Measurements from ENCODE around the gene GRM7. TPM values are rescaled to one million over a fixed set of nuclear protein-coding genes. Genes with fewer than 3 reads are reported as not detected.

GRM7 gene
- total and polyA plus RNA-seq, 4 donors: 0.08 to 0.33 TPM; not detected in 2

GRCh38 chr3:7669641-7670040, 808.7 kb downstream of the GRM7 start:
- no peak for TF ChIP-seq SP1 (IDR thresholded peaks at IDR 0.05)
- TF ChIP-seq REST (IDR thresholded peaks at IDR 0.05): no peak
- TF ChIP-seq HNF4G (IDR thresholded peaks at IDR 0.05): no peak
- no peak for TF ChIP-seq FOXA1 (IDR thresholded peaks at IDR 0.05)
- TF ChIP-seq GABPA (IDR thresholded peaks at IDR 0.05 in 1 of 2, conservative IDR thresholded peaks at IDR 0.05 in 1 of 2): no peak
- TF ChIP-seq TAF1 (conservative IDR thresholded peaks at IDR 0.05): no peak
- no peak for TF ChIP-seq HNF4A (conservative IDR thresholded peaks at IDR 0.05)
- TF ChIP-seq NR2F2 (IDR thresholded peaks at IDR 0.05): no peak
- no peak for TF ChIP-seq ZBTB33 (IDR thresholded peaks at IDR 0.05)
- no peak for TF ChIP-seq JUND (IDR thresholded peaks at IDR 0.05)
- no peak for TF ChIP-seq FOXA2 (IDR thresholded peaks at IDR 0.05)
- no peak for TF ChIP-seq MAX (IDR thresholded peaks at IDR 0.05)
- TF ChIP-seq RAD21 (IDR thresholded peaks at IDR 0.05): no peak
- TF ChIP-seq RXRA (IDR thresholded peaks at IDR 0.05): no peak
- TF ChIP-seq CTCF (IDR thresholded peaks at IDR 0.05; ENCODE audit: low read depth, low read length, missing input control): no peak
- TF ChIP-seq YY1 (IDR thresholded peaks at IDR 0.05): no peak
- TF ChIP-seq ATF3 (IDR thresholded peaks at IDR 0.05): no peak
- no peak for TF ChIP-seq EGR1 (IDR thresholded peaks at IDR 0.05; ENCODE audit: low read depth in 2 of 2)
- H3K36me3 ChIP-seq (ENCODE audit: control insufficient read depth in 4 of 4, insufficient read depth in 3 of 4, low read depth in 1 of 4, low read length in 3 of 4): no peaks in the 10 kb centered on the region
- no peak overlapping the region for H3K27ac ChIP-seq (ENCODE audit: low read depth in 1 of 2, low read length in 2 of 2)
- no peaks in the 10 kb centered on the region for H3K27me3 ChIP-seq (ENCODE audit: control insufficient read depth in 4 of 4, insufficient read depth in 4 of 4, low read length in 3 of 4)
- WGBS: 88% methylated on average over 3 of the region's 3 CpGs
- no peak for DNase-seq (ENCODE audit: low spot score)
- no peak overlapping the region for H3K4me3 ChIP-seq (ENCODE audit: low read depth in 1 of 3, low read length in 3 of 3)
- H3K9me3 ChIP-seq (ENCODE audit: control insufficient read depth in 4 of 4, low read length in 3 of 4): no peaks in the 10 kb centered on the region
- no peaks in the 10 kb centered on the region for H3K4me1 ChIP-seq (ENCODE audit: control insufficient read depth in 4 of 4, insufficient read depth in 4 of 4, low read length in 3 of 4)
- H3K9ac ChIP-seq (ENCODE audit: low read depth in 1 of 2, low read length in 2 of 2): no peak overlapping the region

Measured in liver (tissue), 9 donors.